Activated CD4-positive, alpha-beta T cell treated with anti-CD3 and anti-CD28 coated beads, Interleukin-2, Interleukin-6, amounts not matched to agents 100 ng/mL and 50 ng/mL, durations not matched to agents 16 hours and 8 hours (primary cell): ENCODE data around the gene SYF2.
"Not testable (repeated sequence)": the region's sequence is repeated elsewhere in the genome, so short reads cannot be mapped to it uniquely, and the experiment has no call there.

Experiments
- DNase-seq: peaks from one replicate; pipeline ENCODE4 v3.0.0-alpha.2; 2020

Gene SYF2

DNA sequence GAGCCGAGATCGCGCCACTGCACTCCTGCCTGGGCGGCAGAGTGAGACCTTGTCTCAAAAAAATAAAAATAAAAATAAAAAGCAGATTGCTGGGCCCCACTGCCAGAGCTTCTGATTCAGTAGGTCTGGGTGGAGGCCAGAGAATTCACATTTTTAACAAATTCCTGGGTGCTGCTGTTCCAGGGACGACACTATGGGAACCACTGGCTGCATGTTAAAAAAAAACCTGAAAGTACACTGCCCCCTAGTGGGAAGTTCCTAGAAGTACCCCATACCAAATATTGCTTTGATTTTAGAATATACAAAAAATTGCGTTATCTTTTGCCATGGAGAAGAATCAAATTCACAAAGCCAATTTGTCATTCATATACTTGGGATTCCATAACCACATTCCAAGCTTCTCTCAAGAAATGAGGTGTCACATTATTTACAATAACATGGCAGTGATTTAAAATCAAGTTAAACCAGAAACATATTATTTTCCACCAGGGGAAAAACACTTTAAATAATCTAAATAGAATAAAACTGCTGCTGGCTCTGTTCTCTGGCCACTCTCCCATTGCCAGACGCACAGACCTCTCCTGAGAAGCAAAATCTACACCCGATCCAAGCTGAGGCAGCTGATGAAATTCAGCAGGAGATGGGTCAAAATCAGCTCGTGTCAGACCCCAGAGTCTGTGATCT lies 27.4 kb downstream of the SYF2 start:
- peak; percentile 25 for DNase-seq

GRCh38 chr1:25201006-25201405 lies 31.3 kb downstream of the SYF2 start:
- no peak for DNase-seq

GRCh38 chr1:25199819-25200620 lies 32.3 kb downstream of the SYF2 start:
- no peak for DNase-seq

DNA sequence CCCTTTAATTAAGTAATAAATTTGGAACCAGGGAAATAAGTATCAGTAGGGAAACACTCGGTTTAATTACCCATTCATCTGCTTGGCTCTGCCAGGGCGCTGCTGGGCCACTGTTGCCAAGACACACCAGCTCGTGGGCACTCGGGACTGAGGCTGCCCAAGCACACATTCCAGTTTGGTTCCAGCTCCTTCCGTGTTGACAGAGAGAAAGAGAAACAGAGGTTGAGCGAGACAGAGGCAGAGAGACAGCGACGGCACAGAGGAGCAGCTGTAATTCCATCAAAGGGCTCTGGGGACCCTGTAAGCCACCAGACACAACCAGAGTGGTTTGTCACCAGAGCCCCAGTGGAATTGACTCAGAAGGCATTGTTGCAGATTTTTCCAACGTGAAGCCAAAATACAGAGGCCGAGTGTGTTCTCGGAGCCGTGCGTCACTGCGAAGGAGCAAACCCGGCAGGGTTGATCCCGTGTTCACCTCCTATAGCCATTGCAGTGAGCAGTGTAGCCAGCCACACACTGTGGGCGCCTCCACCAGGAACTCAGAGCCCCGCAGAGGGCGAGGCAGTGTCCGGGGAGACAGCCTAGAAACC lies 33.5 kb downstream of the SYF2 start:
- no peak for DNase-seq

GRCh38 chr1:25197982-25198662 lies 34.2 kb downstream of the SYF2 start:
- no peak for DNase-seq

GRCh38 chr1:25197235-25197975 lies 34.9 kb downstream of the SYF2 start:
- no peak for DNase-seq

DNA sequence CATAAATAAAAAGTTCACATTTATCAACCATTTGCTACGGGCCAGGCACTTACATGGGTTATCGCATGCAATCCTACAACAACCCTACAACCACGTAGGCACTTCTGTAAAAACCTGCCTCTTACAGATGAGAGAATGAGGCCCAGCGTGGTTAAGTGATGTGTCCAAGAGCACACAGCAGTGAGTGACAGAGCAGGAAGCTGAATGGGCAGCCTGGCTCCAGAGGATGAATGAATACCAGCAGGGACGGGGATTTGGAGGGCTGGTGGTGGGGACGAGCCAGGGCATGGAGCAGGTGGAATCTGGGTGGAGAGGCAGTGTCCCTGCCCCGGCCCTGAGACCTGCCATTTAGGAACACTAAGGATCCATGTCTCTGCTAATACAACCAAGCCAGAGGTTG lies 35.5 kb downstream of the SYF2 start:
- no peak for DNase-seq

- no peak for DNase-seq
Observed at GRCh38 chr1:25195835-25196234, 36.5 kb downstream of the SYF2 start.

GRCh38 chr1:25194572-25195020 lies 37.7 kb downstream of the SYF2 start:
- no peak for DNase-seq

- DNase-seq, result no peak
Observed at GRCh38 chr1:25194054-25194453, 38.2 kb downstream of the SYF2 start.

- no peak for DNase-seq
Observed at GRCh38 chr1:25193229-25193628, 39.1 kb downstream of the SYF2 start.

GRCh38 chr1:25192154-25192553 lies 40.1 kb downstream of the SYF2 start:
- DNase-seq, result no peak

DNA sequence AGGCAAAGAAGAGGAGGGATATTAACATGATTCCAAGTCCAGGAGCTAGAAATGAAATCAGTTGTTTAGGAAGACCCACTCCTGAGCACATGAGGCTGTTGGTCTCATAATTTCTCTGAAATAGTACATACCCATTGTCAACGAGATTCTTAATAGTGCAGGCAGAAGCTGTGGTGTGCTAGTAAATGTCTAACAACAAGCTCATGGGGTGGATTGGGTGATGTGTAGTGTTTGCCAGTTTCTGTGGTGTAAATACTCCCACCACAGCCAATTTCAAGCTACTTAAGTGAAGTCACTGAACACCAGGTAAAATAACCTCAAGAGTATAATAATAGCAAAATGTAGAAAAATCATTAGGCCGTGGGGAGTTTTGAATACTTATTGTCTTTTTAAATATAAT lies 42.0 kb downstream of the SYF2 start:
- DNase-seq, result no peak

DNA sequence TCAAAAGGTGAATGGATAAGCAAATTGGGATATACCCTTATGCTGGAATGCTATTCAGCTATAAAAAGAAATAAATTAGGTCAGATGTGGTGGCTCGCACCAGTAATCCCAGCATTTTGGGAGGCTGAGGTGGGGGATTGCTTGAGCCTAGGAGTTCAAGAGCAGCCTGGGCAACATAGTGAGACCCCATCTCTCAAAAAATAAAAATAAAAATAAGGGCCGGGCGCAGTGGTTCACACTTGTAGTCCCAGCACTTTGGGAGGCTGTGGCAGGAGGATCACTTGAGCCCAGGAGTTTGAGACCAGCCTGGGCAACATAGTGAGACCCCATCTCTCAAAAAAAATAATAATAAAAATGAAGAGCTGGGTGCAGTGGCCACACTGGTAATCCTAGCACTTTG lies 44.4 kb downstream of the SYF2 start:
- DNase-seq, result not testable (repeated sequence)

- no peak for DNase-seq
Observed at GRCh38 chr1:25187077-25187476, 45.2 kb downstream of the SYF2 start.

DNA sequence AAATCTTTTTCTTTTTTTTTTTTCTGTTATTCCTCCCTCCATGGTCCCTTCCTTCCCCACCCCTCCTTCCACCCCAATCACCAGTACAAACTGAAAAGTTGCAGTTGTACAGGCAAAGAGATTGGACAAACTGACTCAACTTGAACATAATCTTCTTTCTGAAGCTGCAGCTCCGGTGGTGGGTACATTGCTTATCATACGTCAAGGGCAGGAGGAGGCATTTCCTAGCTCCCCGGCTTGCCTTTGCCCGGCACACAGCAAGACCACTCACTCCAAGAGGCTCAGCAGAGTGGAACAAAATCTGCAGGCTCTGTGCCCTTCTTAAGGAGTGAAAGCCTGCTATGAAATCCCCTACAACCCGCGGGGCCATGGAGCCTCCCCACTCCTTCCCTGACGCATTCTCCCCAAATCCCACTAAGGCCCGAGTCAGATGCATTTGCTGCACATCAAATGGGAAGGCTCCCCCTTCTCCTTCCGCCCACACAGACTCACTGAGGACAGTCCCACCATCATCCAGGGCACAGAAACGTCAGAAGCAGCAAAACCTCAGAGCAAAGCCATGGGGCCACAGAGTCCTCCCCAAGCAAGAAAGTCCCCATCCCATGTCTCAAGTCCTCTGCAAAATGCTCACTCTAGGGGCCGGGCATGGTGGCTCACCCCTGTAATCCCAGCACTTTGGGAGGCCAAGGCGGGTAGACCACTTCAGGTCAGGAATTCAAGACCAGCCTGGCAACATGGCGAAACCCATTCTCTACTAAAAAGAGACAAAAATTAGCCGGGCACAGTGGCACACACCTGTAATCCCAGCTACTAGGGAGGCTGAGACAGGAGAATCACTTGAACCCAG lies 45.9 kb downstream of the SYF2 start:
- DNase-seq, result no peak

DNA sequence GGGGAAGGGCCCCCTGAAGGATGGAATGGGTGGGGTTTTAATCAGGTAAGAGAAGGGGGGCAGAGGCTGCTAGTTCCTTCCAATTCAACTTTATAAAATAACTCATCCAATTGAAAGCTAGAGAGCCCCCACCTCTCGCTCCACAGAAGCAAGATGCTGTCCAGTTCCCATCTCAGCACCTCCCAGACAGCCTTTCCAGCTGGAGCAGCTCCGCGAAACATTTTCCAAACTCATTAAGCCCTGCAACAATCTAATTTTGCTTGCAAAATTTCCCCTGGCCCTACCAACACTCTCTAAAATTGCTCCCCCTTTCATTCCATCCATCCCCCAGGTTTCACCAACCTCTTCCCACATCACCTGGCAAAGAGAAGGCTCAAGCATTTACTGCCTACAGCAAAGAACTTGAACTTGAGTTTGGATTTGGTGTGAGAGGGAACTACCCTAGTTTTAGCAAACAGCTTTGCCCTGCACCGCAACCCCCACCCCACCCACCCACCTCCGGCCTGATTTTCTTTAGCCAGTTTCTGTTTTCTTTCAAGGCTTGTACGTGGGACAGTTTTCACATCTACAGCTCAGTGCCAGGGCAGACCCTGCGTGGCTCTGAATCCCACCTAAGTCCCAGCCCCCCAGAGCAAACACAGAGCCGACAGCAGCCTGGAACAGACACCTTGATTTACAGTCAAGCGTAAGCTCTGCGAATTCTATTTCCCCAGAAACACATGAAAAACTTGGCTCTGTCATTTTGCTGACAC lies 46.7 kb downstream of the SYF2 start:
- DNase-seq, result no peak

GRCh38 chr1:25184001-25184762 lies 48.1 kb downstream of the SYF2 start:
- no peak for DNase-seq

GRCh38 chr1:25183126-25183980 lies 48.9 kb downstream of the SYF2 start:
- no peak for DNase-seq
